HEK293 (cell line): Measurements from ENCODE around the gene FYB1.

Experiments
- KLF17 ChIP-seq: fragments of 450-650 bp; formaldehyde crosslinking; IDR thresholded peaks from 2 replicates; pipeline ENCODE4 v1.5.1; 2016; ENCODE audit warnings: missing biosample characterization, missing genetic modification characterization
- SCRT2 ChIP-seq: fragments of 450-650 bp; formaldehyde crosslinking; IDR thresholded peaks from 2 replicates; pipeline ENCODE4 v1.5.1; 2016; ENCODE audit warnings: missing biosample characterization, missing genetic modification characterization
- SETDB1 ChIP-seq: IDR thresholded peaks from one replicate; pipeline ENCODE4 v1.6.1; 2017; ENCODE audit warnings: mild to moderate bottlenecking, low read length, moderate library complexity, mixed read lengths; ENCODE audit not compliant: insufficient read length
- YY1 ChIP-seq: fragments of 450-650 bp; formaldehyde crosslinking; IDR thresholded peaks from 2 replicates; pipeline ENCODE4 v1.5.1; 2018; ENCODE audit warnings: missing biosample characterization, missing genetic modification characterization
- ZNF211 ChIP-seq: fragments of 450-650 bp; formaldehyde crosslinking; IDR thresholded peaks from 2 replicates; pipeline ENCODE4 v1.5.1; 2016; ENCODE audit warnings: low read depth, missing biosample characterization, missing genetic modification characterization
- ZNF394 ChIP-seq: fragments of 450-650 bp; formaldehyde crosslinking; IDR thresholded peaks from 2 replicates; pipeline ENCODE4 v1.5.1; 2016; ENCODE audit warnings: missing biosample characterization, missing genetic modification characterization, mild to moderate bottlenecking, moderate library complexity, borderline replicate concordance
- ZNF660 ChIP-seq: fragments of 450-650 bp; IDR thresholded peaks from 2 replicates; pipeline ENCODE4 v1.5.1; 2018; ENCODE audit warnings: missing biosample characterization, mild to moderate bottlenecking, missing genetic modification characterization
- ZNF76 ChIP-seq: fragments of 450-650 bp; formaldehyde crosslinking; IDR thresholded peaks from 2 replicates; pipeline ENCODE4; 2016; ENCODE audit warnings: low read depth, missing biosample characterization, missing genetic modification characterization, borderline replicate concordance
- TF ChIP-seq, protein P1 (sequence below): fragments of 450-650 bp; formaldehyde crosslinking; IDR thresholded peaks from 2 replicates; pipeline ENCODE4 v1.5.1; 2016; ENCODE audit warnings: missing biosample characterization, missing genetic modification characterization

GRCh38 chr5:39143151-39143860, 76.1 kb downstream of the FYB1 start:
- TF ChIP-seq, protein P1, sequence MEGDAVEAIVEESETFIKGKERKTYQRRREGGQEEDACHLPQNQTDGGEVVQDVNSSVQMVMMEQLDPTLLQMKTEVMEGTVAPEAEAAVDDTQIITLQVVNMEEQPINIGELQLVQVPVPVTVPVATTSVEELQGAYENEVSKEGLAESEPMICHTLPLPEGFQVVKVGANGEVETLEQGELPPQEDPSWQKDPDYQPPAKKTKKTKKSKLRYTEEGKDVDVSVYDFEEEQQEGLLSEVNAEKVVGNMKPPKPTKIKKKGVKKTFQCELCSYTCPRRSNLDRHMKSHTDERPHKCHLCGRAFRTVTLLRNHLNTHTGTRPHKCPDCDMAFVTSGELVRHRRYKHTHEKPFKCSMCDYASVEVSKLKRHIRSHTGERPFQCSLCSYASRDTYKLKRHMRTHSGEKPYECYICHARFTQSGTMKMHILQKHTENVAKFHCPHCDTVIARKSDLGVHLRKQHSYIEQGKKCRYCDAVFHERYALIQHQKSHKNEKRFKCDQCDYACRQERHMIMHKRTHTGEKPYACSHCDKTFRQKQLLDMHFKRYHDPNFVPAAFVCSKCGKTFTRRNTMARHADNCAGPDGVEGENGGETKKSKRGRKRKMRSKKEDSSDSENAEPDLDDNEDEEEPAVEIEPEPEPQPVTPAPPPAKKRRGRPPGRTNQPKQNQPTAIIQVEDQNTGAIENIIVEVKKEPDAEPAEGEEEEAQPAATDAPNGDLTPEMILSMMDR (tag by site-specific recombination), result no peak
- no peak for TF ChIP-seq KLF17 (tag by site-specific recombination)
- TF ChIP-seq SCRT2 (tag by site-specific recombination), result no peak
- TF ChIP-seq ZNF660, result no peak
- no peak for TF ChIP-seq SETDB1
- no peak for TF ChIP-seq ZNF394 (tag by site-specific recombination)
- no peak for TF ChIP-seq ZNF211 (tag by site-specific recombination)
- no peak for TF ChIP-seq YY1
- TF ChIP-seq ZNF76 (tag by site-specific recombination), result no peak
